IMR-90 (cell line): ENCODE data around the gene MPND. TPM values are rescaled to one million over a fixed set of nuclear protein-coding genes. Genes with fewer than 3 reads are reported as not detected.
A peak's percentile ranks its signal among the peaks of the same experiment; 100 is the strongest.

Experiments
- ATAC-seq: fragments of 200-7000 bp; cut with Tn5 transposase; 2 replicates; pipeline ENCODE4 v1.9.1; 2020; ENCODE audit warnings: low read depth, mild to moderate bottlenecking, moderate library complexity
- BruUV-seq: library from RNA; stranded (reverse); fragments of 400-500 nt; replicated peaks from 2 replicates; lab custom pipeline; 2021; lab: Mats Ljungman, UMichigan
- CTCF ChIA-PET: fragments of 300-600 bp; formaldehyde crosslinking; extraction: SDS; loops from one replicate; lab custom pipeline; 2021; ENCODE audit warnings: antibody characterized with exemption; lab: Yijun Ruan, JAX
- POLR2A ChIA-PET: fragments of 300-600 bp; sonication (Branson Sonifier 250); formaldehyde crosslinking; loops from one replicate; lab custom pipeline; 2022; ENCODE audit warnings: antibody characterized with exemption; ENCODE audit not compliant: unreplicated experiment; lab: Charles Lee
- DNase-seq: peaks from one replicate; pipeline ENCODE4 v3.0.0; 2013
- H2AFZ ChIP-seq: replicated peaks from 2 replicates; pipeline ENCODE3; 2013; ENCODE audit warnings: low read length, mild to moderate bottlenecking; ENCODE audit not compliant: poor library complexity
- H2AK5ac ChIP-seq: 2 replicates; pipeline ENCODE4 v1.6.1; 2013; ENCODE audit warnings: low read depth, low read length, inconsistent platforms
- H2AK9ac ChIP-seq: replicated peaks from 2 replicates; pipeline ENCODE3; 2013; ENCODE audit warnings: mild to moderate bottlenecking, low read depth, low read length, moderate library complexity; ENCODE audit not compliant: poor library complexity
- H2BK120ac ChIP-seq: 2 replicates; pipeline ENCODE4 v1.6.1; 2013; ENCODE audit warnings: low read depth, low read length, inconsistent platforms
- H2BK15ac ChIP-seq: 3 replicates; pipeline ENCODE4 v1.6.1; 2013; ENCODE audit warnings: low read depth, low read length, inconsistent platforms
- H2BK20ac ChIP-seq: 2 replicates; pipeline ENCODE4 v1.6.1; 2013; ENCODE audit warnings: low read depth, mild to moderate bottlenecking, inconsistent platforms, low read length, moderate library complexity
- H2BK5ac ChIP-seq: 2 replicates; pipeline ENCODE4 v1.6.1; 2013; ENCODE audit warnings: mild to moderate bottlenecking, low read depth, low read length, inconsistent platforms; ENCODE audit not compliant: poor library complexity, severe bottlenecking
- H3K14ac ChIP-seq: replicated peaks from 2 replicates; pipeline ENCODE4 v1.6.1; 2013; ENCODE audit warnings: low read depth, low read length, inconsistent platforms
- H3K18ac ChIP-seq: 2 replicates; pipeline ENCODE4 v1.6.1; 2013; ENCODE audit warnings: low read depth, low read length, control low read depth
- H3K23ac ChIP-seq: 2 replicates; pipeline ENCODE4 v1.6.1; 2013; ENCODE audit warnings: low read depth, low read length, inconsistent platforms
- H3K27ac ChIP-seq: 2 replicates; pipeline ENCODE4 v1.5.1; 2013; ENCODE audit warnings: mild to moderate bottlenecking, control low read depth, low read length; ENCODE audit not compliant: insufficient read depth
- H3K27me3 ChIP-seq: 2 replicates; pipeline ENCODE4 v1.6.1; 2013; ENCODE audit warnings: low read length; ENCODE audit not compliant: control insufficient read depth, insufficient read depth
- H3K36me3 ChIP-seq: 2 replicates; pipeline ENCODE4 v1.6.1; 2013; ENCODE audit warnings: low read length, mixed read lengths; ENCODE audit not compliant: control insufficient read depth, insufficient read depth
- H3K4ac ChIP-seq: 2 replicates; pipeline ENCODE4 v1.6.1; 2013; ENCODE audit warnings: low read depth, low read length, inconsistent platforms
- H3K4me1 ChIP-seq: 2 replicates; pipeline ENCODE4 v1.6.1; 2013; ENCODE audit warnings: low read length, mixed read lengths; ENCODE audit not compliant: control insufficient read depth, insufficient read depth
- H3K4me2 ChIP-seq: 2 replicates; pipeline ENCODE4 v1.6.1; 2013; ENCODE audit warnings: low read depth, mild to moderate bottlenecking, control low read depth, low read length, moderate library complexity
- H3K4me3 ChIP-seq: 2 replicates; pipeline ENCODE4 v1.5.1; 2013; ENCODE audit warnings: low read depth, mild to moderate bottlenecking, control low read depth, low read length, moderate library complexity; ENCODE audit not compliant: insufficient read depth
- H3K56ac ChIP-seq: 2 replicates; pipeline ENCODE4 v1.6.1; 2013; ENCODE audit warnings: low read length, inconsistent platforms; ENCODE audit not compliant: insufficient read depth; ENCODE audit errors: extremely low read depth
- H3K79me1 ChIP-seq, 2 experiments: 2 replicates each; pipeline ENCODE4 v1.6.1; 2013; ENCODE audit warnings: low read length in 2 of 2, inconsistent platforms in 1 of 2, low read depth in 1 of 2
- H3K9ac ChIP-seq: 2 replicates; pipeline ENCODE4 v1.6.1; 2013; ENCODE audit warnings: low read depth, low read length, control low read depth
- H3K9me1 ChIP-seq: 2 replicates; pipeline ENCODE4 v1.6.1; 2013; ENCODE audit warnings: low read length, inconsistent platforms; ENCODE audit not compliant: insufficient read depth
- H3K9me3 ChIP-seq: 2 replicates; pipeline ENCODE4 v1.6.1; 2013; ENCODE audit warnings: low read length; ENCODE audit not compliant: control insufficient read depth, insufficient read depth
- H4K20me1 ChIP-seq: 2 replicates; pipeline ENCODE4 v1.6.1; 2013; ENCODE audit warnings: low read length, inconsistent platforms; ENCODE audit not compliant: insufficient read depth
- H4K5ac ChIP-seq: 2 replicates; pipeline ENCODE4 v1.6.1; 2013; ENCODE audit warnings: mild to moderate bottlenecking, low read depth, low read length, control low read depth
- H4K8ac ChIP-seq, 2 experiments: 2 replicates each; pipeline ENCODE4 v1.6.1; 2013; ENCODE audit warnings: low read depth in 2 of 2, low read length in 2 of 2, control low read depth in 1 of 2, inconsistent platforms in 1 of 2
- H4K91ac ChIP-seq: 2 replicates; pipeline ENCODE4 v1.6.1; 2013; ENCODE audit warnings: low read depth, low read length, inconsistent platforms; ENCODE audit not compliant: insufficient read depth
- BHLHE40 ChIP-seq: fragments of 150-350 bp; IDR thresholded peaks from 2 replicates; pipeline ENCODE4 v1.6.1; 2016; ENCODE audit warnings: mild to moderate bottlenecking, low read depth, low read length
- CEBPB ChIP-seq: IDR thresholded peaks from 2 replicates; pipeline ENCODE4 v1.6.1; 2012; ENCODE audit warnings: low read depth, low read length, improper control_type of control experiment
- CTCF ChIP-seq: conservative IDR thresholded peaks from 2 replicates; pipeline ENCODE4 v1.5.1; 2012; ENCODE audit warnings: mild to moderate bottlenecking, low read depth, low read length, improper control_type of control experiment
- ELK1 ChIP-seq: fragments of 150-350 bp; IDR thresholded peaks from 2 replicates; pipeline ENCODE4 v1.6.1; 2016; ENCODE audit warnings: low read depth, mild to moderate bottlenecking, low read length, moderate library complexity, borderline replicate concordance
- FOS ChIP-seq: fragments of 150-350 bp; IDR thresholded peaks from 2 replicates; pipeline ENCODE4 v1.6.1; 2016; ENCODE audit warnings: low read depth, low read length
- MAZ ChIP-seq: IDR thresholded peaks from 2 replicates; pipeline ENCODE4 v1.6.1; 2012; ENCODE audit warnings: low read depth, mild to moderate bottlenecking, low read length, improper control_type of control experiment, moderate library complexity, borderline replicate concordance
- NFE2L2 ChIP-seq: fragments of 150-350 bp; IDR thresholded peaks from 2 replicates; pipeline ENCODE4 v1.6.1; 2016; ENCODE audit warnings: low read depth, mild to moderate bottlenecking, low read length
- RAD21 ChIP-seq: IDR thresholded peaks from 2 replicates; pipeline ENCODE4 v1.6.1; 2012; ENCODE audit warnings: low read length, improper control_type of control experiment
- RCOR1 ChIP-seq: IDR thresholded peaks from 2 replicates; pipeline ENCODE4 v1.6.1; 2012; ENCODE audit warnings: mild to moderate bottlenecking, low read length, improper control_type of control experiment; ENCODE audit not compliant: insufficient replicate concordance
- SMC3 ChIP-seq: fragments of 150-350 bp; IDR thresholded peaks from 2 replicates; pipeline ENCODE4 v1.6.1; 2016; ENCODE audit warnings: low read depth, mild to moderate bottlenecking, antibody characterized with exemption, low read length, moderate library complexity
- WGBS, 2 experiments: methylation state at CpG; one replicate each; pipeline versions ENCODE4 v1.1.5 to v1.1.7; 2013; ENCODE audit warnings: missing lambda C conversion rate in 2 of 2; ENCODE audit not compliant: insufficient read length in 1 of 2; ENCODE audit errors: extremely low coverage in 2 of 2; 5-methylcytosine and 5-hydroxymethylcytosine counted together
- dilution Hi-C: fragments of 300-500 bp; cut with HindIII; formaldehyde crosslinking; loops from one replicate; pipeline ENCODE4 v1.14.3; 2018; ENCODE audit warnings: low sequenced_read_pairs; ENCODE audit not compliant: unreplicated experiment
- in situ Hi-C: fragments of 300-500 bp; cut with MboI; formaldehyde crosslinking; loops from 3 replicates; pipeline ENCODE4 v1.14.3; 2019; ENCODE audit warnings: low sequenced_read_pairs, inconsistent platforms, mixed read lengths
- intact Hi-C: fragments of 100-400 bp; cut with micrococcal nuclease; formaldehyde crosslinking; loops from 2 replicates; pipeline ENCODE4 v1.10.0; 2022
- polyA plus RNA-seq, 3 experiments: library from polyadenylated mRNA; depleted of rRNA; stranded (reverse); fragments of >200 nt; gene quantifications; 2 replicates each; pipeline ENCODE4 v1.2.3, GENCODE V29; 2012; ENCODE audit warnings: low replicate concordance in 1 of 3
- total RNA-seq: library from RNA; depleted of rRNA; stranded (reverse); fragments of >200 nt; gene quantifications from 2 replicates; pipeline ENCODE4 v1.2.3, GENCODE V29; 2012

The MPND gene
- total and polyA plus RNA-seq, 2 of the 4 experiments (the other 2 are of a cell fraction) = 2.3 to 8.1 TPM

DNA sequence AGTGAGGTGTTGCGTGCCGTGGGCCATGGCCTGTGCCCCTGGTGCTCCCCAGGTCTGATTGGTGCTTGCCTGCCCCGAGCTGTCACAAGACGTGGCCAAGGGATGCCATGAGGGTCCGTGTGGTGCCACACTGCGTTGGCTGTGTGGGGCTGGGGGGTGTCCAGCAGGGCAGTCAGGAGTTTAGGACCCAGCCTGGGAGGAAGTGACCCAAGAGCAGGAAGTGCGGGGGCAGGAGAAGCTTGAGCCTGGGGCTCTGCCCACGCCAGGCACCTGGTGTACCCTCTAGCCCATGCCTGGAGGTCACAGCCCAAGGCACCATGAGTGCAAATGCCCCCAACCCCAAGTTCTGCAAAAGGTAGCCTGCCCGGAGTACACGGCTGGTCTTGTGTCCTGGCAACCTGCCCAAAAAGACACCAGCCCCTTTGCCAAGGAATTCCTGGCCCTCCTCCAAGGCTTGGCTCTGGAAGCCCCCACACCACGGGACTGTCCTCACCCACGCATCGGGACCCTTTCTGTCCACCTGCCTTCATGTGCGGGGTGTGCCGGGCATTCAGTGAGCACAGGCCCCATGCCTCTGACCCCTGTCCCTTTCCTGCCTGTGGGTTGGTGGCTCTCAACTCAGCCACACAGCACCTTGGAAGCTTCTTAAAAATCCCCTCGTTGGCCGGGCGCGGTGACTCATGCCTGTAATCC lies 24.9 kb downstream of the MPND start (continued):
- TF ChIP-seq RCOR1 = no peak

- CTCF ChIA-PET = no interaction called here
- H3K23ac ChIP-seq = no peak overlapping the region
- intact Hi-C loops (no loop called here), dilution Hi-C loops (no loop called here), in situ Hi-C loops (no loop called here)
- no peaks in the 10 kb centered on the region for H3K27me3 ChIP-seq
- peak overlapping the region in 1 of 2 experiments; percentile 64; a peak in 2 of 4 replicates for H4K8ac ChIP-seq
- H3K18ac ChIP-seq = no peak overlapping the region
- 0 out of 2 replicates have a peak overlapping the region, but pooled peaks have one; percentile 18 for H2AK5ac ChIP-seq
- no peak for DNase-seq
- no peak overlapping the region for H2BK15ac ChIP-seq
- H3K9me3 ChIP-seq = no peaks in the 10 kb centered on the region
- no peak for ATAC-seq
- H4K20me1 ChIP-seq = peaks cover 42% of the 10 kb centered on the region
- peaks cover 32% of the 10 kb centered on the region for H3K4me1 ChIP-seq
- H3K79me1 ChIP-seq = peaks cover 21 to 86% of the 10 kb centered on the region in 2 experiments; a peak in 3 of 4 replicates
- POLR2A ChIA-PET = no interaction called here
- H2BK5ac ChIP-seq = peak overlapping the region; percentile 36
- no peak overlapping the region for H3K4me3 ChIP-seq
- H3K4ac ChIP-seq = peak overlapping the region; percentile 51
- no peak overlapping the region for H2AFZ ChIP-seq
- no peak overlapping the region for H3K4me2 ChIP-seq
- H3K27ac ChIP-seq = no peak overlapping the region; the same call in 1 of the 2 replicates
- WGBS, 2 experiments = 17% methylated on average over 1 of the region's 25 CpGs; no CpG with 5 or more reads in 1 of the 2 experiments
- BruUV-seq = no TSS peak
- H3K9me1 ChIP-seq = peaks cover 27% of the 10 kb centered on the region
- peak overlapping the region; percentile 88 for H2AK9ac ChIP-seq
- no peak overlapping the region for H3K56ac ChIP-seq
- no peak overlapping the region for H2BK20ac ChIP-seq
- no peak overlapping the region for H3K9ac ChIP-seq
- no peak overlapping the region; the same call in 1 of the 2 replicates for H2BK120ac ChIP-seq
- peak overlapping the region; percentile 26; the same call in 1 of the 2 replicates for H3K14ac ChIP-seq
- peaks cover 26% of the 10 kb centered on the region for H3K36me3 ChIP-seq
- H4K91ac ChIP-seq = no peak overlapping the region; the same call in 1 of the 2 replicates
- no peak overlapping the region for H4K5ac ChIP-seq
- TF ChIP-seq RAD21 (no peak), SMC3 (no peak), ELK1 (no peak), CTCF (no peak), FOS (no peak), MAZ (no peak), CEBPB (no peak), NFE2L2 (no peak), BHLHE40 (no peak)
Observed at GRCh38 chr19:4369109-4369887, 25.9 kb downstream of the MPND start.
